Stimulated activated CD8-positive, alpha-beta memory T cell treated with anti-CD3 and anti-CD28 coated beads, Interleukin-4, amount 100 ng/mL, for 24 hours (primary cell): Measurements from ENCODE around the gene SLC25A26.
"Not testable (repeated sequence)": the region's sequence is repeated elsewhere in the genome, so short reads cannot be mapped to it uniquely, and the experiment has no call there.

ENCODE experiments used
- DNase-seq: peaks from one replicate; pipeline ENCODE4 v3.0.0-alpha.2; 2020; ENCODE audit warnings: low read depth

SLC25A26 gene

DNA sequence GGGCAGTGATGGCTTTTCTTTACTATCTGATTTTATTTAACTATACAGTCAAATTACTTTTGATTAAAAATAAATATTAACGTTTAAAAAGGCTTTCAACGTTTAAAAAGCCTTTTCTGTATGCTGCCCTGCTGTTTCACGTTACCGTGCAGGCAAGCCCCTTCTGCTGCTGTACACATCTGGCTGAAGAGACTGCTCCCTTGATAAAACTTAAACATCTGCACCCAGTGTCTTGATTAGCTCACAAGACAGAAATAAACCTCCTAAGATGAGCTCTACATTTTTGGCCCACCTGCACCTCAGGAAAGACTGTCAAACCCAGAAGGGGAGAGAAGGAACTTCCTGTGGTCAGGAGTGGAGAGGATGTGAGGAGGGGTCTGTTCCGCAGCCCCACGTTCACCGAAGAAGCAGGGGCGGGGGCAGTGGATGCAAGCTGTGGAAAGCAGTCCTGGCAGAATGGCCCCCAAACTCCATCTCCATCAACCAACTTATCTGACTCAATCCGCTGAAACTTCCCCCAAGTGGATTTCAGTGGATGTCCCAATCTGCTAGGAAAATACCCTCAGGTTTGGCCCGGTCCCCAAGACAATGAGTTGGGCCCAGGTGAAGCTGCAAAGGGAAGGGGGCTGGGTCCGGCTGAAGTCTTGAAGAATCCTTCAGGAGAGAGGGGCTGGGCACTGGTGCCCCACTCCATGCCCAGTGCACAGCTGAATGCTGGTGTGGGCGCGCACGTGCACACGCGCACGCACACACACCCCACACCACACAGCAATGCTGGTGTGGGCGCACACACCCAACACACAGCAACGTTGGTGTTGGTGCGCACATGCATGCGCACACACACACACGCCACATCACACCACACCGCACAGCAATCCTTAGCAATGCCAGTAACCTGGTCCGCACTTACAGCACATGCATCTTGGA is 191.4 kb downstream of the SLC25A26 start:
- DNase-seq, result no peak

DNA sequence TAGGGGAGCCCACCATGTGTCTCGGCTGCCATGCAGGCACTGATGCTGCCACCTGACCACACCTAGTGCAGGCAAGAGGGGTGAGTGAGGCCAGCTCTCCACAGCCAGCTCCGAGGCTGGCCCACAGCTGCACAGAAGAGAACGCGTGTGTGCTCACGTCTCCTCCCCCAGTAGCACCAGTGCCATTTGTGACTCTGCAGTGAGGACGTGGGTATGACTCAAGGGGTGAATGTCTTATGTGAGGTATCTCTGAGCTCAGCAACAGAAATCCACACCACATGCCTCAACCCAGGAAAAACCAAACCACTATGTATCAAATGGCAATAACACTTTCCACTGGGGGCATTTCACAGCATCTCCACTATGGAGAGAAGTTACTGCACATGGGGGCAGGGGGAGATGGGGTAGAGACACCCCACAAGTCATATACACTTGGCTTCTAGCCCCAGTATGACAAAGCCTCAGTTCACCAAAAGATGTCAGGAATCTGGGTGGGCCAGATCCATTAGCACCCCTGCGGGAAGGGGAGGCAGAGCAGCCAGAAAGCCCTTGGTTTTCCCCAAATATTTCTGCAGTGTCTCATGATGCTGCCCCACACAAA is 192.4 kb downstream of the SLC25A26 start:
- DNase-seq, result no peak

DNA sequence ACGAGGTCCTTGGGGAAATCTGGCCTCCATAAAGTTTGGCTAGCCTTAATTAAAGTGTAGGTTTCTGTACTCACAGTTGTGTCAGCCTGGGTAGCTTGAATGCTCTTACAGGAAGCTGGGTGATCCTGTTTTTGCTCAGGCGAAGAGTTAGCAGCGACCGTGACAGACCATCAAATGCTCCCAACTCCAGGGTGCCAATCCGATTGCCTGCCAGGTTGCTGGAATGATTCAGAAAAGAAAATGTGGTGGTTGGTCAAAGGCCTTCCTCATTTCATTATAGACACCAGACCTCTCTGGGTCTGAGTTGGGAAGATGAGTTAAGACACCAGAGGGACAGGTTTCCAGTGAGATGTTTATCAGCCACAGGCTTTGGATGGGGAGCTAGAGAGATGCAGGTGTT is 194.0 kb downstream of the SLC25A26 start:
- DNase-seq, result no peak

DNA sequence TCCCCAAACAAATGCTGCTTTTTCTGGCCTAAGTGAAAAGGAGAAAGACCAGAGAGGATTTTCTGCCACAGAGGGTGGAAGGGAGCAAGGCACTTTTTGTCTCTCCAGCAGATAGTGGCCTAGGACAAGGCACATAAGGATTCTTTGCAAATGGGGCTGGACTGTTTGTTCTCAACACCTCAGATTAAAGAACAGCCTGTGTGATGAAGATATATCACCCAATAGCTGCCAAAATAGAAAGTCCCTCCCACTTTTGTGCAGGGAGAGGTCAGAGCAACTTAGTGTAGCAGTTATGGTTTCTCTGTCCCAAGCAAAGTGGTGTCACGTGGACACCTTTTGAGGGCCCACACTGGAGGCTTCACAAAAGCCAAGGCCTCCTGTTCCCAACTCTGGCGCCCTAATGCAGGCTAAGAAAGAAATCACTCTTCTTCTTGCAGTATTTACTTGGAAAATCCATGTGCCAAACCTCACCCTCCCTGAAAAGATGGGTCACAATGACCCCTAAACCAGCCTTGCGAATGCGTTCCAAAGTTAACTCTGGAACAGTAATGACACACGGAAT is 195.1 kb downstream of the SLC25A26 start:
- DNase-seq, result no peak

DNA sequence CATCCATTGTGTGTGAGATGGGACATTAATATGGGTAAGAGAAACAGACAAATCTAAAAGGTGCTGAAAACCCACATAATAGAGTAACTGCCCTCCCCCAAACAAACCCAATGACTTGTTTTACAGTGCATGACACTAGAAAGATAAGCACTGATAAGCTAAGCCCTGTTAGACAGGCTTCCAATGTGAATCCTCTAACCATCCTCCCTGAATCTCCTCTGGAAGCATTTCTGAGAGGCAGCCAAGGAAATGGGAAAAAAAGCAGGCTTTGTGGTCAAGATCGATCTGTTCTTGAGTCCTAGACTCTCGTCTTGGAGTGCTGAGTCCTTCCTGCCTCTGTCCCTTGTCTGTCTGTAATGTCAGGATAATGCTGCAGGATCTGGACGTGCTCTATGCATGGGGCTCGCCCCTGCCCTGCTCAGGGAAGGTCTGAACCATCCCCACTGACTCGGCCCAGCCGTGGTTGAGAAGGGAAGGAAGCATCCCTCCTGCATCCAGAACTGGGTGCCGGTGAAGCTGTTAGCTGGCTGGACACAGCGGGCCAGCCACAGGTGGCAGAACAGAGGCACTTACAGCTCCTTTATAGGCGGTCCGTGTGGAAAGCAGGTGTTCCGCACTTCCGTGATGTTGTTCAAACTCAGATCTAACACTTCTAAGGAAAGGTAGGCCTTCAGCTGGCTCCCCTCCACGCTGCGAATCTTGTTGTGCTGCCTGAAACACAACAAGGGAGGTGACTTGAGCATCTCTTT is 195.9 kb downstream of the SLC25A26 start:
- no peak for DNase-seq

DNA sequence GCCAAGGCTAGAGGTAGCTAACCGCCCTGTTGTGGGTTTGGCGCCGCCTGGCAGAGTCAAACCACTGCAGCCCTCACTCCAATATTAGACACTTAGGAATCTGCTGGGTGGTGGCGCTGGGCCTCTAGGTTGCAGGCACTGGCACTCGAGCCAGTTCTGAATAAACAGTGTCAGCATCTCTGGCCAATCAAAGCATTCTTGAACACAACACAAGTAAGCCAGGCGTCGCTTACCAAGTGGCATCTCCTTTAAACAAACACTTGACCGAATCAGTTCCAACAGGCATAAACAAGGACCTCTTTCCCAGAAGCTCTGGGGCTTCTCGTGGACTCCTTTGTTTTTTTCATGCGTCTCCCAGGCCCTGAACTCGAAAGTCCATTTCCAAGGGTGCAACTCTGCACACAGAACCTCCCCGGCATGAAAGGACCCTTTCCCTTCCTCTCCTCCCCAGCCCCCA is 197.7 kb downstream of the SLC25A26 start:
- no peak for DNase-seq

DNA sequence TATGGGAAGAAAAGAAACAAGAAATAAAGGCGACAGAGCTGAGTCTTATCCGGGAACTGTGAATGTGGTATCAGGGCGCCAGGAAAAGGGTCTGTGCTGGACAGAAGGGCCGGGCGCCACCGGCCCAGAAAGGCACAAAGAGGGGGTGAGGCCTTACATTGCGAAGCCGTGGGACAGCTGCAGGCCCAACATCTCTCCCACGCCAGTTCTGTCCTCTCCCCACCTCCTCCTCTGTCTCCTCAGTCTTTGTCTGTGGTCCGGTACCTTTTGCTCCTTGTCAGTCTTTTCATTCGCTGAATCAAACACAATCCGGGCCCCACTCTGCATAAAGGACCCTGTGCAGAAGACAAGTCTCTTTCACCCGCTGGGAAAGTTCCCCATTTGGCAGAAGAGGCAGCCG is 198.2 kb downstream of the SLC25A26 start:
- no peak for DNase-seq

DNA sequence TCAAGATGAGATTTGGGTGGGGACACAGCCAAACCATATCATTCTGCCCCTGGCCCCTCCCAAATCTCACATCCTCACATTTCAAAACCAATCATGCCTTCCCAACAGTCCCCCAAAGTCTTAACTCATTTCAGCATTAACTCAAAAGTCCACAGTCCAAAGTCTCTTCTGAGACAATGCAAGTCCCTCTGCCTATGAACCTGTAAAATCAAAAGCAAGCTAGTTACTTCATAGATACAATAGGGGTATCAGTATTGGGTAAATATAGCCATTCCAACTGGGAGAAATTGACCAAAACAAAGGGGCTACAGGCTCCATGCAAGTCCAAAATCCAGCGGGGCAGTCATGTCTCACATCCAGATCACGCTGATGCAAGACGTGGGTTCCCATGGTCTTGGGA is 200.3 kb downstream of the SLC25A26 start:
- not testable (repeated sequence) for DNase-seq

DNA sequence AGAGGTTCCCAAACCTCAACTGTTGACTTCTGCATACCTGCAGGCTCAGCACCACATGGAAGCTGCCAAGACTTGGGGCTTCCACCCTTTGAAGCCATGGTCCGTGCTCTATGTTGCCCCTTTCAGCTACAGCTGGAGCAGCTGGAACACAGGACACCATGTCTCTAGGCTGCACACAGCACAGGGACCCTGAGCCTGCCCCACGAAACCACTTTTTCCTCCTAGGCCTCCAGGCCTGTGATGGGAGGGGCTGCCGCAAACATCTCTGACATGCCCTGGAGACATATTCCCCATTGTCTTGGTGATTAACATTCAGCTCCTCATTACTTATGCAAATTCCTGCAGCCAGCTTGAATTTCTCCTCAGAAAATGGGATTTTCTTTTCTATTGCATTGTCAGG is 201.1 kb downstream of the SLC25A26 start:
- DNase-seq, result not testable (repeated sequence)

DNA sequence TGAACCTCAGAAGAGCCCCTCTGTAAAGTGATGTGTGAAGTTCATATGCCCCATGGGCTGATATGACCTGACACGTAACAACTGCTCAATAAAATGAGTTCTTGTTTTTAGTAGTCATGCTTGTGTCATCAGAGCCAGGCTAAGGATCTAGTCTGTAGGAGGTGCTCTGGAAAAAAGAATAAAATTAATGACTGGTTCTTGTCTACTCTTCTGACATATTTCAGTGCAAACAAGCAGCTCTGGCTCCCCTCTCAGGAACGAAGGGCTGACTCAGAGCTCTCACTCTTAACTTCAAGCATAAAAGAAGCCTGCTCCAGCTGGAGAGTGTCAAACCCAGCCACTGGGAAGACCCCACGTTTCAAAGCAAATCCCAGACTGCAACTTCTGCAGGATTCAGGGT is 203.0 kb downstream of the SLC25A26 start:
- DNase-seq, result no peak

DNA sequence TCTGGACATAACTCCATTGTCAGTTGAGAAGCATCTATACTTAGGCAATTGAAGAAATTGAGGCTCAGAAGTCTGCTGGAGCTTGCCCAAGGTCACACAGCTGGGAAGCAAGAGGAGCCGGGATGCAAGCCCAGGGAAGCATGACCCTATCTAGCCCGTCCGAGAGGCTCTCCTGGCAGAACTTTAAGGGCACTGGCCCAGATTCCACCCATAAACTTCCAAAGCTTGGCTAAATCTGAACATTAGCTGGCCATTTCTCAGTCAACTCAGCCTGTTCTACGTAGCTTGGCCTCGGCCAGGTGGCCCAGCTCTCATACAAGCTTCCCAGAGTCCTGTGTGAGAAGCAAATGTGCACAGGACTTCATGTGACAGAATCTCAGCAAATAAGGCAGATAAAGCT is 204.2 kb downstream of the SLC25A26 start:
- no peak for DNase-seq

DNA sequence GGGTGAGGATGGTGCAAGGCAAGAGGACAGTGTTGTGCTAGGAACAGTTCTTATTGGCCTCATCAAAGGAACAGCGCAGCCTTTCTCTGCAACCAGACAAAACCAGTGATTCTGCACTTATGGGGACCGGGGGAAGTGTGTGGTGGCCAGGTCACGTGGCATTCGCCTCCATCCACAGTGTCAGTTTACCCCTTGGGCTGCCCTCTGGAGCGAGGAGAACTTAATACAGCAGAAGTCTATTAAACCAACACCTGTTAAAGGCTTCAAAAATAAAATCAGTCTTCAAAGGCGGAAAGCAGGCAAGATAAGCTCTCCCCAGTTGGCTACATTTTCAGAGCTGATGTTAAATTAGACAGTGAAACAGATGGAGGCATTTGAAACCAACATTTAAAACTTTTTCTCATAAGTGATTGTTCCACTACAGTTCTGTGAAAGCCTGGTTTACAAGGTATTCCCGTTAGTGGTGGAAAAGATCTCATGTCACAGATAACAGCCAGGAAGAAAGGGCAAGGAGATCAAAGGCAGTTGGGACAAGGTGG is 204.8 kb downstream of the SLC25A26 start:
- DNase-seq, result no peak

DNA sequence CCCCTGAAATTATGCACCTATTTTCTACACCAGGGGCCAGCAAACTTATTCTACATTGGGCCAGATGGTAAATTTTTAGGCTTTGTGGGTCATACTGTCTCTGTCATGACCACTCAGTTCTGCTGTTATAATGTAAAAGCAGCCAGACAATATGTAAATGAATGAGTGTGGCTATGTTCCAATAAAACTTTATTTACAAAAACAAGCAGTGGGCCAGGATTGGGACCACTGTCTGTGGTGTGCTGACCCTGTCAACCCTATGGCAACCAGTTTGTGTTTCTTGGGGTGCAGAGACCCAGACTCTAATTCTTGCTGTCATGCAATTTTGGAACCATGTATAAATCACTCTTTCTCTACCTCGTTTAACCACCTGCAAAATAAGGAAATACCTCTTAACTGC is 205.3 kb downstream of the SLC25A26 start:
- DNase-seq, result no peak

DNA sequence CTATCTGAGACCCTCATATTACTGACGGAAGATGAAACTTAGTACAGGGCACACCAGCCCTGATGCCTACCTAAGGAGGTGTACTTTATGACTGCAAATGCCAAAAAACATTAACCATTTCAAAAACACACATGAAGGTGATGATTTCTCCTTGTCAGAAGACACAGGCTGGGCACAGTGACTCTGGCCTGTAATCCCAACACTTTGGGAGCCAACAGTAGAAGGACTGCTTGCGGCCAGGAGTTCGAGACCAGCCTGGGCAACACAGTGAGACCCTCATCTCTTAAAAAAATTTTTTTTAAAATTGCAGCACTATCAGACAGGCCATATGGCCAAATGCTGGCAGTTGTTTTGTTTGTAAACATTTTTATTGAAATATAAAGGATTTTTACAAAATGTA is 206.6 kb downstream of the SLC25A26 start:
- no peak for DNase-seq

DNA sequence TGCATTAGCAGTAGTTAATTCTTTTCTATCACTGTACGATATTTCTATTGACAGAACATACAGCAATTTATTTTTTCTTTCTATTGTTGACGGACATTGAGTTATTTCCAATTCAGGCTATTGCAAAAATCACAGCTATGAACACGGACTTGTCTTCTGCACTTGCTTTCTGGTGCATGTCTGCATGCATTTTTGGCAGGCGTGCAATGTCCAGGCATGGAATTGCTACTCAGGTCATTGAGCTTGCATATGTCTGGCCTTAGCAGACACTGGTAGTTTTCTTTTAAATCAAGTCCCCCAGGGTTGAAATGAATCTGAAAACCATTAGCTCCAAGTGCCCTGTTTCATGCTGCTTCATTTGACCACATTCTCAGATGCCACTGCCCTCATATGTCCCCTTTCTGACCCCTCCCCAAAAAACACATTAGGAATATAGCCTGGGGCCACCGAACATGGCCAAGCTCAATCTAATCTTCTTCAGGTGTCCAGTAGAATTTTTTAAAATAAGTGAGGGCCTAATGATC is 207.2 kb downstream of the SLC25A26 start:
- DNase-seq, result no peak
